Testis (tissue), 2 donors: ENCODE data around the gene SNAPC1.

ENCODE experiments used
- CTCF ChIP-seq, 3 experiments: fragments of 450-650 bp in 2 of 3; fragments of 200-600 bp in 1 of 3; sonication (generic) in 1 of 3; IDR thresholded peaks; one replicate each; pipeline ENCODE4 v1.5.1; 2016 to 2019; ENCODE audit warnings: antibody characterized with exemption in 3 of 3, mild to moderate bottlenecking in 2 of 3, moderate library complexity in 1 of 3
- POLR2A ChIP-seq: fragments of 450-650 bp; IDR thresholded peaks from one replicate; pipeline ENCODE4 v1.6.1; 2017; ENCODE audit warnings: antibody characterized with exemption, mild to moderate bottlenecking, moderate library complexity

DNA sequence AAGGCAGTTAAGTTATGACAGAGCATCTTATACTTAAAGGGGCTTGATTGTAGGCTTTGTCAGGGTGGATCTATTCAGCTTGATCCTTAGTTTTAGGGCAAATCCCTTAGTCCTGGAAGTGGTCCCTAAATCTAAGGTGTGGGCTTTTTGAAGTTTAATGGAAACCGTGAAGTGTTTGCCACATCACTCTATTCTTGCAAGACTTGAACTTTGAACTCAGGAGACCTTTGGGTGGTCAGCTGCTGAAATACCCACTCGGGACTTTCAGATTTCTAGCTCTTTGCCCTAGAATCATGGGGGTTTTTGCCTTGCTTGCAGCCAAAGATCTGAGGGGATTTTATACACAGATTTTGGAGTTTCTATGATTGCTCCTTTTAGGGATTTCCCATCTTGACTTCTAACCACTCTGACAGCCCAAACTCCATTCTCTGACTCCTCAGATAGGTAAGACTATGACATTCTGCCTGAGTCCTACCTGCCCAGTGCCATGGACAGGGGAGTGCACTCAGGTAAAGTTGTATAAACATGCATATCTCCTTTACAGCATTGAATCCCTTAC lies 39.9 kb downstream of the SNAPC1 start:
- TF ChIP-seq CTCF (IDR thresholded peaks at IDR 0.05) = no peak
- no peak for TF ChIP-seq POLR2A
